Epithelial cell of proximal tubule (primary cell): ENCODE data around the gene AP1M2. TPM values are rescaled to one million over a fixed set of nuclear protein-coding genes. Genes with fewer than 3 reads are reported as not detected.

Source experiments
- DNase-seq: peaks from one replicate; pipeline ENCODE4 v3.0.0-alpha.2; 2011; ENCODE audit warnings: low read depth
- H3K4me3 ChIP-seq: 2 replicates; pipeline ENCODE4 v1.5.1; 2011; ENCODE audit warnings: low read depth, mild to moderate bottlenecking, low read length
- total RNA-seq: library from RNA; depleted of rRNA; stranded (reverse); fragments of >200 nt; gene quantifications from 2 replicates; pipeline ENCODE4 v1.2.3, GENCODE V29; 2015
- TF ChIP-seq, protein P1 (sequence below): conservative IDR thresholded peaks from 2 replicates; pipeline ENCODE4 v1.5.1; 2012; ENCODE audit warnings: low read depth, mild to moderate bottlenecking, low read length

The AP1M2 gene
- total RNA-seq, 1 donor from 2014 or later: 39.7 TPM

DNA sequence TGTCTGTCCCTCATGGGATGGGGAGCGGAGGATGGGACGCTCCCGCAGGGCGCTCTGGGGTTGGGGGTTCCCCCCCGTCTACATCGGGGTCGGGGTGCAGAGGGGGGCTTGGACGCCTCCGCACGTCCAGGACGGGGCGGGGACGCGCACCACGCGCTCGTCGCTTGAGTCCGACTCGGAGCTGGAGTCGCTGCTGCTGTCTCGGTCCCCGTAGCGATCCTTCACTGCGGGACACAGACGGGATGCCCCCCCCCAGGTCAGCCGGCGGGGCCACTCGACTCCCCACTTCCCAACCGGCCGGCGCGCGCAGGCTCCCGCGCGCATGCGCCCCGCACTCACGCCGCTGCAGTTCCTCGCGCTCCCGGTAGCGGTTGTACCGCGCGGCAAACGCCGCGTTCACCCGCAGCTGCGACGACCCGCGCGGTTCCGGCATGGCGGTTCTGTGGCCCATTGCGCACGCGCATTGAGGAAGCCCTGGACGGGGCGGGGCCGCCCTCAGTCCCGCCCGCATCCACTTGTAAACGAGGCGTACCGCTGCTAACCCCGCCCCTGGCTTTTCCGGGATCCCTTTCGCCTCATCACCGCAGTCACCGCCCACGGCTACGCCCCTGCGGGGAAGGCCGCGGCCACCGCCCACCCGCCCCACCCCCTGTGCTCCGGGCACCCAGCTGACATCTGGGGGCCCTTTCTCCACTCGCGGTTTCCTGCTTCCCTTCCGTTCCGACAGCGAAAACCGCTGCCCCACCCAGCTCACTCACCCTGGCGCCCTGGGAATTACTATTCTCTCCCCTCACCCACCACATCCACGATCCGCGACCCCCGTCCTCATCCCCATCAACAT lies 21.3 kb downstream of the AP1M2 start, which contains the start of gene KRI1:
Gene KRI1, minus strand, starts transcription at position 444 of the 841 bp plus-strand sequence. Its CDS starts 11 bp downstream, at position 433.
- TF ChIP-seq, protein P1, sequence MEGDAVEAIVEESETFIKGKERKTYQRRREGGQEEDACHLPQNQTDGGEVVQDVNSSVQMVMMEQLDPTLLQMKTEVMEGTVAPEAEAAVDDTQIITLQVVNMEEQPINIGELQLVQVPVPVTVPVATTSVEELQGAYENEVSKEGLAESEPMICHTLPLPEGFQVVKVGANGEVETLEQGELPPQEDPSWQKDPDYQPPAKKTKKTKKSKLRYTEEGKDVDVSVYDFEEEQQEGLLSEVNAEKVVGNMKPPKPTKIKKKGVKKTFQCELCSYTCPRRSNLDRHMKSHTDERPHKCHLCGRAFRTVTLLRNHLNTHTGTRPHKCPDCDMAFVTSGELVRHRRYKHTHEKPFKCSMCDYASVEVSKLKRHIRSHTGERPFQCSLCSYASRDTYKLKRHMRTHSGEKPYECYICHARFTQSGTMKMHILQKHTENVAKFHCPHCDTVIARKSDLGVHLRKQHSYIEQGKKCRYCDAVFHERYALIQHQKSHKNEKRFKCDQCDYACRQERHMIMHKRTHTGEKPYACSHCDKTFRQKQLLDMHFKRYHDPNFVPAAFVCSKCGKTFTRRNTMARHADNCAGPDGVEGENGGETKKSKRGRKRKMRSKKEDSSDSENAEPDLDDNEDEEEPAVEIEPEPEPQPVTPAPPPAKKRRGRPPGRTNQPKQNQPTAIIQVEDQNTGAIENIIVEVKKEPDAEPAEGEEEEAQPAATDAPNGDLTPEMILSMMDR: peak; percentile 27
- DNase-seq: peak; percentile 49
- H3K4me3 ChIP-seq: peak within 1 kb of the TSS; percentile 96

DNA sequence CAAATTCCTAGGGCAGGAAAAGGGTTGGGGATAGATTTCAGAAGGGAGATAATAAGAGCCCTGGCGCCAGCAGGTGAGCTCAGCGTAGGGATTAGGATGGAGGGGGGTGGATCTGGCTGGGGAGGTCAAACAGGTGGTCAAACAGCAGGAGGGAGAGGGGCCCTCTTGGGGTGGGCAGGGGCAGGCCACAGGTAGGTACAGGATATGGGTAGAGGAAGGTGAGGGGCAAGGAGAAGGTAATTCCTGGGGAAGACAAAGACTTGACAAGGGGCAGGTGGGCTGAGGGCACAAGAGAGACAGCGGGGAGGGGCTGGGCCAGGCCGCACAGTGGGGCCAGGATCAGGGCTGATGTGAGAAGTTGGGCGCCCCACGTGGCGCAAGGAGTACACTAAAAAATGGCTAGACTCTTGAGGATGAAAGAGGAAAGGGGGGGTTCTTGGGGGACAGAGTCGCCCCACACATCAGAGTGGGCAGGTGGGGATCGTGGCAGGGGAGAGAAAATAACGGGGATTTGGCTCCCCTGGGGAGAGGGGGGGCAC lies 22.0 kb downstream of the AP1M2 start:
- TF ChIP-seq, protein P1: peak; percentile 39
- no peak for DNase-seq

DNA sequence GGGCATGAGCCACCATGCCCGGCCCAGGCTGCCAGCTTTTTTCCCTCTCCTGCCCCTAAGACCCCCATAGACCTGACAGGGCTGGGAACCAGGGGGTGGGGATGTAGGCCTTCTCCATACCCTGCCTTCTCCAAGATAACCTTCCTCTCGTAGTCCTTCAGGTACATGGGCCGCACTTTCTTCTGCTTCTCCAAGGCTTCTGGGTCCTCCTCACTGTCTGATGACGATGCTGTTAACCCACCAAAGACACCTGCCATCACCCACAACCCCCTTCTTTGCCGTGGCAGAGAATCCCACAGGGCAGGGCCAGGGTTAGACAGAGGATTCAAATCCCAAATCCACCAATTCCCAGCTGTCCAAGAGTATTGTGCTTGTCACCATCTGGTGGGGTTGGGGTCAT lies 24.5 kb downstream of the AP1M2 start:
- no peak for DNase-seq
- TF ChIP-seq, protein P1: no peak
- H3K4me3 ChIP-seq: no peak overlapping the region

More for the DNA sequence above, 22.0 kb downstream of the AP1M2 start:
- peak overlapping the region; percentile 96 for H3K4me3 ChIP-seq

DNA sequence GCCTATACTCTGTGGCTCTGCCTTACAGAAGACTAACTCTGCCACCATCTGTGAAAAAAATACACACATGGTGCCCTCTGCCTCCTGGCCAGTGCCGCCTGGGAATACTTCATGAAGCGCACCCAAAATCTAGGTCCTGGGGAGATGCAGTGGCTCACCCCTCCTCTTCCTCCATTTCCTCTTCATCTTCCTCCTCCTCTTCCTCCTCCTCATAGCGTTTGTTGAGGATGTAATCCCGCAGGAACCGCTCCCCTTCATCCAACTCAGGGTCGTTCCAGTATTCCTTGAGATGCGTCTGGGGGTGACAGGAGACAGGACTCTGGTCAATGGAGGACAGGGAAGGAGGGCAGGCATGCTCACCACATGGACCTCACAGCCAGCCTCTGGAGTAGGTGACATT lies 27.0 kb downstream of the AP1M2 start:
- no peak overlapping the region for H3K4me3 ChIP-seq
- no peak for DNase-seq
- TF ChIP-seq, protein P1: no peak

DNA sequence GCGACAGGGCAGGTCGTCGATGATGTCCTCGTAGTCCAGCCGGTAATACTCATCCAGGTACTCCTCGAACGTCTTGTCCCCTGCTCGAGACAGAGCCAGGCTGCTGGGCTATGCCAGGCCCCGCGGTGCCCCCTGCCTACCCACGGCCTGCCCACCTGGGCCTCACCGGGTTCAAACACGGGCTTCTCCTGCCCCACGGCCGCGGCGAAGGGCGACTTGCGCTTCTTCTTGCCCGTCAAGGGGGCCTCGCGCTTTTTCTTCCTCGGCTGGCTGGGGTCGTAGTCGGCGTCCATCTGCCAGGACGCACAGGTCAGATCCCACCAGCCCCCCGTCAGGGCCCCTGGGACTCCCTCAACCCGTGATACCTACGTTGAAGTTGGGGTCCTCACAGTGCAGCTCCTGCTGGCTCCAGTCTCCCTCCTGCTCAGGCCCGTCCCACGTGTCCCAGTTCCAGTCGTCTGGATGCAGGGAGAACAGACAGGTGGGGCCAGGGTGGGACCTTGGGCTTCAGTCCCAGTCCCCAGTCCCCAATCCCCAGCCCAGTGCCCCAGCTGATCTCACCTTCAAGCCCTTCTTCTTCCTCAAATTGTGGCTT lies 29.4 kb downstream of the AP1M2 start:
- TF ChIP-seq, protein P1: no peak
- no peak overlapping the region for H3K4me3 ChIP-seq
- no peak for DNase-seq

DNA sequence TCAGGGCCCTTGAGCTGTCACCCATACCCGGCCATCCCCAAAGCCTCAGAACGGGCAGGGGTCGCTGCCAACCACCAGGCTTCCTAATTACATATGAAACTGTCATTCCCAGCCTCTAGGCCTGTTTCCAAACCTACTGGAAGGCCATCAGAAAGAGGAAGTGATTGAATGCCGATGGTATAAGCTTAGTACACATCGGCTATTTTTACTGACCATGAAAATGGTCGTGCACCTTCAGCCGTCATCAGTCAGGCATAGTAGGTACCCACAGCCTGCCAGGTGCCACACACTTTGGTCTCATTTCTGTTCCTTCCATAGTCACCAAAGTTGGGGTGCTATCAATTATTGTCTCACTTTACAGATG lies 31.5 kb downstream of the AP1M2 start:
- no peak for DNase-seq
- no peak overlapping the region for H3K4me3 ChIP-seq
- TF ChIP-seq, protein P1: no peak
